HCT116 (cell line): ENCODE measurements around the gene FAM131C. TPM values are rescaled to one million over a fixed set of nuclear protein-coding genes. Genes with fewer than 3 reads are reported as not detected.

Experiments
- ATAC-seq: fragments of 200-7000 bp; cut with Tn5 transposase; 2 replicates; pipeline ENCODE4 v1.9.1; 2020; ENCODE audit warnings: mild to moderate bottlenecking, moderate library complexity
- BruUV-seq: library from RNA; stranded (reverse); fragments of 400-500 nt; replicated peaks from 2 replicates; lab custom pipeline; 2021; lab: Mats Ljungman, UMichigan
- CTCF ChIA-PET: fragments of 300-600 bp; sonication (Branson Sonifier 250); formaldehyde crosslinking; loops from one replicate; lab custom pipeline; 2021; ENCODE audit warnings: antibody characterized with exemption; lab: Charles Lee
- POLR2A ChIA-PET: fragments of 300-600, 350-600 bp; sonication (Branson Sonifier 250); formaldehyde crosslinking; loops from one replicate; lab custom pipeline; 2021; ENCODE audit warnings: antibody characterized with exemption; lab: Charles Lee
- RAD21 ChIA-PET, 2 experiments: fragments of 300-600 bp; sonication (Branson Sonifier 250); formaldehyde crosslinking; loops; one replicate each; lab custom pipeline; 2023; ENCODE audit warnings: low total read pairs in 2 of 2; ENCODE audit not compliant: uncharacterized antibody in 2 of 2, unreplicated experiment in 2 of 2, low non-redundant PET in 1 of 2; lab: Charles Lee
- DNase-seq: peaks from one replicate; pipeline ENCODE4 v3.0.0-alpha.2; 2010; ENCODE audit warnings: low read depth, low spot score
- H2AFZ ChIP-seq: fragments of 200-600 bp; shearing (Covaris generic), sonication (generic); 2 replicates; pipeline ENCODE4 v1.6.1; 2017; ENCODE audit warnings: low read depth, mixed run types, mixed read lengths, antibody characterized with exemption, low read length; ENCODE audit not compliant: poor library complexity, severe bottlenecking
- H3K27ac ChIP-seq: 2 replicates; pipeline ENCODE4 v1.5.1; 2012; ENCODE audit warnings: low read depth, low read length
- H3K27me3 ChIP-seq: fragments of 200-600 bp; sonication (generic); 2 replicates; pipeline ENCODE4 v1.6.1; 2016; ENCODE audit warnings: mixed run types, low read length, mixed read lengths; ENCODE audit not compliant: insufficient read depth
- H3K36me3 ChIP-seq, 2 experiments: fragments of 200-500 bp in 1 of 2; fragments of 200-600 bp in 1 of 2; sonication (Bioruptor generic) in 1 of 2; sonication (generic) in 1 of 2; 2 replicates each; pipeline versions ENCODE4 v1.5.1 to v1.6.1; 2014 to 2016; ENCODE audit warnings: low read length in 2 of 2, inconsistent platforms in 1 of 2, mixed read lengths in 1 of 2, mixed run types in 1 of 2; ENCODE audit not compliant: insufficient read depth in 2 of 2, control insufficient read depth in 1 of 2
- H3K4me1 ChIP-seq, 2 experiments: fragments of 200-600 bp in 1 of 2; sonication (generic) in 1 of 2; 2 replicates each; pipeline versions ENCODE4 v1.5.1 to v1.6.1; 2012 to 2017; ENCODE audit warnings: low read length in 2 of 2, inconsistent platforms in 1 of 2, mild to moderate bottlenecking in 1 of 2, mixed read lengths in 1 of 2, mixed run types in 1 of 2, moderate library complexity in 1 of 2; ENCODE audit not compliant: insufficient read depth in 2 of 2, control insufficient read depth in 1 of 2
- H3K4me2 ChIP-seq: fragments of 200-600 bp; sonication (generic); 2 replicates; pipeline ENCODE4 v1.6.1; 2017; ENCODE audit warnings: mixed run types, low read length, mixed read lengths
- H3K4me3 ChIP-seq, 2 experiments: fragments of 200-600 bp in 1 of 2; sonication (generic) in 1 of 2; replicated peaks in 1 of 2; 2 replicates each; pipeline ENCODE4 v1.5.1; 2011 to 2016; ENCODE audit warnings: low read length in 2 of 2, control low read depth in 1 of 2, low read depth in 1 of 2, mild to moderate bottlenecking in 1 of 2, mixed read lengths in 1 of 2, mixed run types in 1 of 2
- H3K79me2 ChIP-seq: fragments of 200-600 bp; sonication (generic); 2 replicates; pipeline ENCODE4 v1.6.1; 2017; ENCODE audit warnings: mild to moderate bottlenecking, mixed run types, low read length, moderate library complexity, mixed read lengths; ENCODE audit not compliant: insufficient read depth
- H3K9ac ChIP-seq: fragments of 200-600 bp; sonication (generic); 2 replicates; pipeline ENCODE4 v1.6.1; 2016; ENCODE audit warnings: low read length, mixed read lengths
- H3K9me2 ChIP-seq: fragments of 200-600 bp; sonication (generic), shearing (Covaris generic); 2 replicates; pipeline ENCODE4 v1.6.1; 2017; ENCODE audit warnings: mixed run types, mild to moderate bottlenecking, moderate library complexity; ENCODE audit not compliant: insufficient read depth
- H3K9me3 ChIP-seq, 2 experiments: fragments of 200-500 bp in 1 of 2; fragments of 200-600 bp in 1 of 2; sonication (Bioruptor generic) in 1 of 2; sonication (generic) in 1 of 2; 2 replicates each; pipeline ENCODE4 v1.6.1; 2014 to 2017; ENCODE audit warnings: low read length in 2 of 2, mixed read lengths in 2 of 2, inconsistent platforms in 1 of 2, low read depth in 1 of 2, mild to moderate bottlenecking in 1 of 2, mixed run types in 1 of 2, moderate library complexity in 1 of 2; ENCODE audit not compliant: control insufficient read depth in 1 of 2, insufficient read depth in 1 of 2
- H4K20me1 ChIP-seq: fragments of 200-600 bp; sonication (generic), shearing (Covaris generic); 2 replicates; pipeline ENCODE4 v1.6.1; 2017; ENCODE audit warnings: mixed run types, mild to moderate bottlenecking, moderate library complexity; ENCODE audit not compliant: insufficient read depth
- CBX3 ChIP-seq: IDR thresholded peaks from 2 replicates; pipeline ENCODE4 v1.6.1; 2012; ENCODE audit warnings: low read depth
- ELF1 ChIP-seq: IDR thresholded peaks from 2 replicates; pipeline ENCODE4 v1.6.1; 2012; ENCODE audit warnings: low read depth, borderline replicate concordance
- EZH2phosphoT487 ChIP-seq: fragments of 200-600 bp; IDR thresholded peaks from 2 replicates; pipeline ENCODE4 v1.6.1; 2018; ENCODE audit warnings: antibody characterized with exemption, borderline replicate concordance
- FOSL1 ChIP-seq: IDR thresholded peaks from 2 replicates; pipeline ENCODE4 v1.6.1; 2012; ENCODE audit warnings: low read depth
- JUND ChIP-seq: IDR thresholded peaks from 2 replicates; pipeline ENCODE4 v1.6.1; 2012
- POLR2A ChIP-seq: IDR thresholded peaks from 2 replicates; pipeline ENCODE4 v1.7.0; 2011; ENCODE audit warnings: borderline replicate concordance; ENCODE audit not compliant: insufficient read depth, insufficient read length; ENCODE audit errors: extremely low read depth
- POLR2AphosphoS5 ChIP-seq: IDR thresholded peaks from 2 replicates; pipeline ENCODE4 v1.6.1; 2011; ENCODE audit warnings: mild to moderate bottlenecking, low read depth, low read length, moderate library complexity
- RAD21 ChIP-seq: IDR thresholded peaks from 2 replicates; pipeline ENCODE4 v1.6.1; 2012; ENCODE audit warnings: low read depth, mild to moderate bottlenecking
- SRF ChIP-seq: IDR thresholded peaks from 2 replicates; pipeline ENCODE4 v1.6.1; 2012; ENCODE audit warnings: low read depth
- TCF7L2 ChIP-seq: IDR thresholded peaks from 2 replicates; pipeline ENCODE4 v1.7.0; 2011; ENCODE audit warnings: borderline replicate concordance, inconsistent platforms; ENCODE audit not compliant: insufficient read depth, insufficient read length; ENCODE audit errors: extremely low read depth
- YY1 ChIP-seq: IDR thresholded peaks from 2 replicates; pipeline ENCODE4 v1.6.1; 2011; ENCODE audit warnings: low read length, low read depth, moderate library complexity, mild to moderate bottlenecking; ENCODE audit not compliant: insufficient replicate concordance; ENCODE audit errors: extremely low read depth
- intact Hi-C: fragments of 100-400 bp; cut with micrococcal nuclease; formaldehyde crosslinking; loops from 2 replicates; pipeline ENCODE4 v1.10.0; 2022
- total RNA-seq: library from RNA; stranded (reverse); gene quantifications from one replicate; pipeline ENCODE4 v1.2.1, GENCODE V29; 2021; ENCODE audit not compliant: unreplicated experiment
- TF ChIP-seq, protein P1 (sequence below): IDR thresholded peaks from 2 replicates; pipeline ENCODE4 v1.6.1; 2011; ENCODE audit warnings: mild to moderate bottlenecking, low read length, moderate library complexity; ENCODE audit not compliant: insufficient replicate concordance; ENCODE audit errors: extremely low read depth
- TF ChIP-seq, protein P2 (sequence below): IDR thresholded peaks from 2 replicates; pipeline ENCODE4 v1.6.1; 2012
- TF ChIP-seq, protein P3 (sequence below): IDR thresholded peaks from 2 replicates; pipeline ENCODE4 v1.6.1; 2012
- TF ChIP-seq, protein P4 (sequence below), 3 experiments: fragments of 200-600 bp in 1 of 3; sonication (generic) in 1 of 3; IDR thresholded peaks in 2 of 3; conservative IDR thresholded peaks in 1 of 3; 2 replicates each; pipeline ENCODE4 v1.5.1; 2012 to 2017; ENCODE audit warnings: low read depth in 2 of 3, low read length in 2 of 3, antibody characterized with exemption in 1 of 3, borderline replicate concordance in 1 of 3, control low read depth in 1 of 3, mild to moderate bottlenecking in 1 of 3, mixed read lengths in 1 of 3, mixed run types in 1 of 3, moderate library complexity in 1 of 3; ENCODE audit not compliant: insufficient read depth in 1 of 3

FAM131C gene
- total RNA-seq, 1 experiment from 2014 or later, result 11.6 TPM

DNA sequence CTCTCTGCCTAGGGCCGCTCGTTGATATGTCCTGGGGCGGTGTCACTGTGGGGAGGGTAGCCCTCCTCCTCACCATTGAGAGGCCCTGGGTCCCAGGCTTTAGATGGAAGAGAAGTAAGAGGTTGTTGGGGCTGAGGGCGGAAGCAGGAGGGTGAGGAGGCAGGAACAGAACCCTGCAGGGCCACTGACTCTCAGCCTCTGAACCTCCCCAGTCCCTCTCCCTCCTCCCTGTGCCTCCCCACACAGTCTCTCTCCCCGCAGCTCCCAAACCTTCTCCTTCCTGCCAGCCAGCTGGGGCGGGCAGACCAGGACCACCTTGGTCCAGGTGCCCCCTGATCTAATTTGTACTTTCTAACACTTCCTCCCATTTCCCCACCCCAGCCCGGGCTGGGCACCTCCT, 14.3 kb upstream of the FAM131C start:
- no peaks in the 10 kb centered on the region for H3K9me3 ChIP-seq
- no peak overlapping the region for H3K9ac ChIP-seq
- no peak for DNase-seq
- no peak overlapping the region for H3K4me3 ChIP-seq
- no peaks in the 10 kb centered on the region for H4K20me1 ChIP-seq
- H3K27ac ChIP-seq, result no peak overlapping the region
- peaks cover 3 to 18% of the 10 kb centered on the region in 2 experiments; a peak in 2 of 4 replicates for H3K4me1 ChIP-seq
- ChIA-PET POLR2A (no interaction called here), CTCF (interaction anchor here (0.7 to 1.1 kb wide), 2 partner anchors 9 to 253 kb away, joined by 3 read pairs; no protein-coding TSS in a partner anchor), RAD21 (interaction anchor here in 1 of 2 experiments (0.6 kb wide), 1 partner anchor 51 kb away, joined by 3 read pairs; no protein-coding TSS in a partner anchor)
- no peak overlapping the region for H3K4me2 ChIP-seq
- H2AFZ ChIP-seq, result no peak overlapping the region
- no peak for ATAC-seq
- no peaks in the 10 kb centered on the region for H3K9me2 ChIP-seq
- intact Hi-C loops, result no loop called here
- no peaks in the 10 kb centered on the region for H3K36me3 ChIP-seq
- TF ChIP-seq ELF1, result no peak
- TF ChIP-seq, protein P1, sequence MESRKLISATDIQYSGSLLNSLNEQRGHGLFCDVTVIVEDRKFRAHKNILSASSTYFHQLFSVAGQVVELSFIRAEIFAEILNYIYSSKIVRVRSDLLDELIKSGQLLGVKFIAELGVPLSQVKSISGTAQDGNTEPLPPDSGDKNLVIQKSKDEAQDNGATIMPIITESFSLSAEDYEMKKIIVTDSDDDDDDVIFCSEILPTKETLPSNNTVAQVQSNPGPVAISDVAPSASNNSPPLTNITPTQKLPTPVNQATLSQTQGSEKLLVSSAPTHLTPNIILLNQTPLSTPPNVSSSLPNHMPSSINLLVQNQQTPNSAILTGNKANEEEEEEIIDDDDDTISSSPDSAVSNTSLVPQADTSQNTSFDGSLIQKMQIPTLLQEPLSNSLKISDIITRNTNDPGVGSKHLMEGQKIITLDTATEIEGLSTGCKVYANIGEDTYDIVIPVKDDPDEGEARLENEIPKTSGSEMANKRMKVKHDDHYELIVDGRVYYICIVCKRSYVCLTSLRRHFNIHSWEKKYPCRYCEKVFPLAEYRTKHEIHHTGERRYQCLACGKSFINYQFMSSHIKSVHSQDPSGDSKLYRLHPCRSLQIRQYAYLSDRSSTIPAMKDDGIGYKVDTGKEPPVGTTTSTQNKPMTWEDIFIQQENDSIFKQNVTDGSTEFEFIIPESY, result no peak
- no peak for TF ChIP-seq SRF
- TF ChIP-seq TCF7L2, result no peak
- TF ChIP-seq POLR2AphosphoS5, result no peak
- no peak for TF ChIP-seq CBX3
- TF ChIP-seq, protein P2, sequence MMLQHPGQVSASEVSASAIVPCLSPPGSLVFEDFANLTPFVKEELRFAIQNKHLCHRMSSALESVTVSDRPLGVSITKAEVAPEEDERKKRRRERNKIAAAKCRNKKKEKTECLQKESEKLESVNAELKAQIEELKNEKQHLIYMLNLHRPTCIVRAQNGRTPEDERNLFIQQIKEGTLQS, result no peak
- TF ChIP-seq FOSL1, result no peak
- TF ChIP-seq, protein P3, sequence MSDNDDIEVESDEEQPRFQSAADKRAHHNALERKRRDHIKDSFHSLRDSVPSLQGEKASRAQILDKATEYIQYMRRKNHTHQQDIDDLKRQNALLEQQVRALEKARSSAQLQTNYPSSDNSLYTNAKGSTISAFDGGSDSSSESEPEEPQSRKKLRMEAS, result no peak
- TF ChIP-seq, protein P4, sequence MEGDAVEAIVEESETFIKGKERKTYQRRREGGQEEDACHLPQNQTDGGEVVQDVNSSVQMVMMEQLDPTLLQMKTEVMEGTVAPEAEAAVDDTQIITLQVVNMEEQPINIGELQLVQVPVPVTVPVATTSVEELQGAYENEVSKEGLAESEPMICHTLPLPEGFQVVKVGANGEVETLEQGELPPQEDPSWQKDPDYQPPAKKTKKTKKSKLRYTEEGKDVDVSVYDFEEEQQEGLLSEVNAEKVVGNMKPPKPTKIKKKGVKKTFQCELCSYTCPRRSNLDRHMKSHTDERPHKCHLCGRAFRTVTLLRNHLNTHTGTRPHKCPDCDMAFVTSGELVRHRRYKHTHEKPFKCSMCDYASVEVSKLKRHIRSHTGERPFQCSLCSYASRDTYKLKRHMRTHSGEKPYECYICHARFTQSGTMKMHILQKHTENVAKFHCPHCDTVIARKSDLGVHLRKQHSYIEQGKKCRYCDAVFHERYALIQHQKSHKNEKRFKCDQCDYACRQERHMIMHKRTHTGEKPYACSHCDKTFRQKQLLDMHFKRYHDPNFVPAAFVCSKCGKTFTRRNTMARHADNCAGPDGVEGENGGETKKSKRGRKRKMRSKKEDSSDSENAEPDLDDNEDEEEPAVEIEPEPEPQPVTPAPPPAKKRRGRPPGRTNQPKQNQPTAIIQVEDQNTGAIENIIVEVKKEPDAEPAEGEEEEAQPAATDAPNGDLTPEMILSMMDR (IDR thresholded peaks at IDR 0.05 in 2 of 3, conservative IDR thresholded peaks at IDR 0.05 in 1 of 3; ENCODE audit: borderline replicate concordance in 1 of 3, insufficient read depth in 1 of 3, low read depth in 2 of 3, low read length in 2 of 3), result no peak
- TF ChIP-seq JUND, result no peak
- TF ChIP-seq YY1, result no peak
- no peak for TF ChIP-seq RAD21
- TF ChIP-seq EZH2phosphoT487, result no peak
- TF ChIP-seq POLR2A, result no peak
- H3K79me2 ChIP-seq, result no peaks in the 10 kb centered on the region
- no peaks in the 10 kb centered on the region for H3K27me3 ChIP-seq
- BruUV-seq, result no TSS peak
